Heart left ventricle (tissue), 13 donors: ENCODE data around the gene ARMH2.

Experiments
- POLR2A ChIP-seq, 2 donors: fragments of 450-650 bp; IDR thresholded peaks; one replicate each; pipeline ENCODE4 v1.6.1; 2017; ENCODE audit warnings: antibody characterized with exemption in 2 of 2, mild to moderate bottlenecking in 2 of 2, moderate library complexity in 2 of 2
- TF ChIP-seq, protein P1 (sequence below), 12 donors: fragments of 200-600 bp; sonication (generic) in 4 of 12; IDR thresholded peaks; one replicate each; pipeline versions ENCODE4 v1.5.0 to v1.8.0; 2018 to 2022; ENCODE audit warnings: antibody characterized with exemption in 12 of 12, mild to moderate bottlenecking in 5 of 12
- donor health status: ischemic (EF 13 %, LVEDD 7.1; RV severe dilation, severe dysfunction).
- donor health status: DM: no; HTN: yes; CAD: no.
- donor health status: DM: no; HTN: no; CAD: no.
- donor health status: ischemic (EF 25% LVEDD 6.9; RV normal size, moderate dysfunction).
- donor health status: ischemic (EF 25% LVEDD 5.7; RV mildly dilated, moderate dysfunction).
- donor health status: ischemic (EF 35%, LVEDD 5.7; RV mildly dilated, moderate dysfunction).
- donor health status: nonischemic (EF 11% LVEDD 7.7; RV severe dilation, severe dysfunction).
- donor health status: DM: yes; HTN: yes; CAD: no.
- donor health status: PGD.
- donor health status: ischemic (EF 29% LVEDD 5.4; RV normal size, mild dysfunction).
- donor health status: nonischemic (EF 23%, LVEDD 6.1; RV moderate dilation, normal function).

GRCh38 chr6:24777227-24777626 lies 21.5 kb downstream of the ARMH2 start:
- TF ChIP-seq, protein P1, sequence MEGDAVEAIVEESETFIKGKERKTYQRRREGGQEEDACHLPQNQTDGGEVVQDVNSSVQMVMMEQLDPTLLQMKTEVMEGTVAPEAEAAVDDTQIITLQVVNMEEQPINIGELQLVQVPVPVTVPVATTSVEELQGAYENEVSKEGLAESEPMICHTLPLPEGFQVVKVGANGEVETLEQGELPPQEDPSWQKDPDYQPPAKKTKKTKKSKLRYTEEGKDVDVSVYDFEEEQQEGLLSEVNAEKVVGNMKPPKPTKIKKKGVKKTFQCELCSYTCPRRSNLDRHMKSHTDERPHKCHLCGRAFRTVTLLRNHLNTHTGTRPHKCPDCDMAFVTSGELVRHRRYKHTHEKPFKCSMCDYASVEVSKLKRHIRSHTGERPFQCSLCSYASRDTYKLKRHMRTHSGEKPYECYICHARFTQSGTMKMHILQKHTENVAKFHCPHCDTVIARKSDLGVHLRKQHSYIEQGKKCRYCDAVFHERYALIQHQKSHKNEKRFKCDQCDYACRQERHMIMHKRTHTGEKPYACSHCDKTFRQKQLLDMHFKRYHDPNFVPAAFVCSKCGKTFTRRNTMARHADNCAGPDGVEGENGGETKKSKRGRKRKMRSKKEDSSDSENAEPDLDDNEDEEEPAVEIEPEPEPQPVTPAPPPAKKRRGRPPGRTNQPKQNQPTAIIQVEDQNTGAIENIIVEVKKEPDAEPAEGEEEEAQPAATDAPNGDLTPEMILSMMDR (IDR thresholded peaks at IDR 0.05), result no peak
- no peak for TF ChIP-seq POLR2A (IDR thresholded peaks at IDR 0.05)
